IgD-negative memory B cell (primary cell): ENCODE results near the gene SNIP1. TPM values are rescaled to one million over a fixed set of nuclear protein-coding genes. Genes with fewer than 3 reads are reported as not detected.
"Not testable (repeated sequence)": the region's sequence is repeated elsewhere in the genome, so short reads cannot be mapped to it uniquely, and the experiment has no call there.

ENCODE experiments used
- H3K27ac Mint-ChIP-seq, 3 donors: one replicate each; pipeline ENCODE4 v1.8.0; 2020 to 2022; ENCODE audit warnings: mild to moderate bottlenecking in 3 of 3, mixed read lengths in 3 of 3, moderate library complexity in 1 of 3
- H3K27me3 Mint-ChIP-seq: one replicate; pipeline ENCODE4 v1.8.0; 2021; ENCODE audit warnings: mixed read lengths
- H3K36me3 Mint-ChIP-seq: one replicate; pipeline ENCODE4 v1.8.0; 2020; ENCODE audit warnings: mild to moderate bottlenecking, mixed read lengths
- H3K4me1 Mint-ChIP-seq, 3 donors: one replicate each; pipeline ENCODE4 v1.8.0; 2020 to 2022; ENCODE audit warnings: mixed read lengths in 3 of 3, mild to moderate bottlenecking in 1 of 3
- H3K4me3 Mint-ChIP-seq, 4 donors: one replicate each; pipeline ENCODE4 v1.8.0; 2020 to 2022; ENCODE audit warnings: mild to moderate bottlenecking in 4 of 4, mixed read lengths in 4 of 4, moderate library complexity in 3 of 4
- H3K9me3 Mint-ChIP-seq, 3 donors: one replicate each; pipeline ENCODE4 v1.8.0; 2020 to 2021; ENCODE audit warnings: mixed read lengths in 3 of 3, mild to moderate bottlenecking in 1 of 3
- polyA plus RNA-seq: library from polyadenylated mRNA; unstranded; fragments of 300-500 nt; fragmentation: Illumina TruSeq; gene quantifications from one replicate; pipeline ENCODE4 v1.2.3, GENCODE V29; 2021

Gene SNIP1
- polyA plus RNA-seq, 1 donor from 2014 or later, result 7.3 TPM

DNA sequence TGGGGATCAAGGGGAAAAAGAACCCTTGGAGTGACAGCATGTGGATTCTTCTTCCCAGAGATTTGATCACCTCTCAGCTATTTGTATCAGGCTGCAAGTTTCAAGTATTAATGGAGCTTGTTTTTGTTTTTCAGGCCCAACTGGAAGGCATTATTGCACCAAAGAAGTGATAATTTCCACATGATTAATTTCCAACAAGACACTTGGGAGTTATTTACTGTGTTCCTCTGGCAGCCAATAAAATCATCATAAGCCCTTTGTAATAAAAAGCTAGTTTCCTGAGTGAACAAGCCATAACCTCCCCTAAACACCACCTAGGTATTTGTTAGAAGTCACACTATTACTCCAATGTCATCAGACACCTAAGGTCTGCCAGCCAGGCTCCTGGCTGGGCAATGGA, 10.8 kb upstream of the SNIP1 start:
- no peaks in the 10 kb centered on the region for H3K27me3 Mint-ChIP-seq
- H3K4me1 Mint-ChIP-seq, result no peaks in the 10 kb centered on the region
- no peaks in the 10 kb centered on the region for H3K9me3 Mint-ChIP-seq
- H3K4me3 Mint-ChIP-seq, result no peak overlapping the region
- peaks cover 4% of the 10 kb centered on the region for H3K36me3 Mint-ChIP-seq
- H3K27ac Mint-ChIP-seq, result no peak overlapping the region

- Mint-ChIP-seq H3K27me3 (no peaks in the 10 kb centered on the region), H3K4me3 (no peak overlapping the region), H3K9me3 (no peaks in the 10 kb centered on the region), H3K27ac (no peak overlapping the region), H3K4me1 (no peaks in the 10 kb centered on the region), H3K36me3 (peaks cover 2% of the 10 kb centered on the region)
Measured at GRCh38 chr1:37562984-37563383, 8.9 kb upstream of the SNIP1 start.

GRCh38 chr1:37561133-37562132, 7.3 kb upstream of the SNIP1 start:
- H3K4me1 Mint-ChIP-seq, result no peaks in the 10 kb centered on the region
- peaks cover 2% of the 10 kb centered on the region for H3K27me3 Mint-ChIP-seq
- H3K27ac Mint-ChIP-seq, result no peak overlapping the region
- H3K9me3 Mint-ChIP-seq, result no peaks in the 10 kb centered on the region
- peaks cover 2% of the 10 kb centered on the region for H3K36me3 Mint-ChIP-seq
- no peak overlapping the region for H3K4me3 Mint-ChIP-seq

DNA sequence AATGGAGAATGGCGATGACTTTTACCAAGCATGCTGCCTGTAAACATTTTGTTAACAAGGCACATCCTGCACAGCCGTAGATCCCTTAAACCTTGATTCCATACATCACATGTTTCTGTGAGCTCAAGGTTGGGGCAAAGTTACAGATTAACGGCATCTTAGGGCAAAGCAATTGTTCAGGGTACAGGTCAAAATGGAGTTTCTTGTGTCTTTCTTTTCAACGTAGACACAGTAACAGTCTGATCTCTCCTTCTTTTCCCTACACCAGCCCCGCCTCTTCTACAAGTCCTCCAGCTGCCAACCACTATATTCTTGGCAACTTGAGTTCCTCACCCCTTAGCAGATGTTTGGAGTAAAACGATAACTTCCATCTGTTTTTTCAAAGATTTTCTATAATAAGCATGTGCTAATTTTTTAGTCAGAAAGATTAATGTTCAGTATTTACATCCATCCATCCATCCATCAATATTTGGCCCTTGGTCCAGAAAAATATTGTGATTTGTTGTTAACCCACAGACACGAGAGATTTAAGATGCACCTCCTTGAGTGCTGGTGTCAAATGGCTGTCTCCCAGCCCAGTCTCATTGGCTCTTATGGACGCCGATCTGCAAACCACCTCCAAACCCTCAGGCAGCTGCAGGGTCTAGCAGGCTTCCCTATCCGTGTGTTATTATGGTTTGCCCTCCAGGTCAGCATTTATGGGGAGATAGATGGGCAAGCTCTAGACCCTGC, 6.5 kb upstream of the SNIP1 start:
- H3K36me3 Mint-ChIP-seq, result peaks cover 2% of the 10 kb centered on the region
- no peak overlapping the region for H3K27ac Mint-ChIP-seq
- H3K4me3 Mint-ChIP-seq, result no peak overlapping the region
- peaks cover 2% of the 10 kb centered on the region for H3K27me3 Mint-ChIP-seq
- H3K4me1 Mint-ChIP-seq, result no peaks in the 10 kb centered on the region
- H3K9me3 Mint-ChIP-seq, result no peaks in the 10 kb centered on the region

- not testable (repeated sequence) for H3K36me3 Mint-ChIP-seq, H3K4me1 Mint-ChIP-seq, H3K27me3 Mint-ChIP-seq, H3K9me3 Mint-ChIP-seq, H3K4me3 Mint-ChIP-seq, H3K27ac Mint-ChIP-seq
Measured at GRCh38 chr1:37559957-37560379, 5.9 kb upstream of the SNIP1 start.

DNA sequence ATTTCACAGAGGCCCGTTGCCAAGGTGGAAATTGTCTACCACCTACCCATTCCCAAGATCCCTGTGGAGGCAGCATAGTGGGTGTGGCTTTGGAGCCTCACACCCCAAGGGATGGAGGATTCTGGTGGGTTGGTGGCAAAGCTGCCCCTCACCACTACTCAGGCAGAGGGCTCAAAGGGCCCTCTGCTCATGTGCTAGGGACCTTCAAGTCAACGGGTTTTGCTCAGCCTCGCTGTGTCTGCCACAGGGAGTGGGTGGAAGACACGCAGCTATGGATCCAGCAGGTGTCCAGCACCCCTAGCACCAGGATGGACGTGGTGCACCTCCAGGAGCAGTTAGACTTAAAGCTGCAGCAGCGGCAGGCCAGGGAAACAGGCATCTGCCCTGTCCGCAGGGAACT, 5.0 kb upstream of the SNIP1 start:
- Mint-ChIP-seq H3K4me1 (peaks cover 2 to 3% (median 2%) of the 10 kb centered on the region in 3 donors), H3K9me3 (no peaks in the 10 kb centered on the region), H3K27me3 (peaks cover 2% of the 10 kb centered on the region), H3K4me3 (no peak overlapping the region), H3K27ac (no peak overlapping the region), H3K36me3 (peaks cover 4% of the 10 kb centered on the region)

DNA sequence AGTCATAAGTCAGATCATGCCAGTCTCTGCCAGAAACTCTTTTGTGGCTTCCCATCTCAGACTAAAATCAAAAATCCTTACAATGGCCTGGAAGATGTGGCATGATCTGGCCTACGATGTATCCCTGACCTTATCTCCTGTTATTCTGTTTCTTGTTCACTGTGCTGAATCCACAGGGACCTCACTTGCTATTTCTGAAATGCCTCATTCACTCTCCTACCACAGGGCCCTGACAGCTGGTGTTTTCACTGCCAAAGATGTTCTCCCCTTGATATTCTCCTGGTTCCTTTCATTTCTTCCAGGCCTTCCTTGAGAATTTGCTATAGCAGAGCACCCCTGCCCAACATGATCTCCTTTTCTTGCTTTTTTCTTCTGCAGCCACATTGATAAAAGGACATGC, 4.3 kb upstream of the SNIP1 start:
- H3K4me1 Mint-ChIP-seq, result peaks cover 4 to 7% (median 5%) of the 10 kb centered on the region in 3 donors
- H3K9me3 Mint-ChIP-seq, result no peaks in the 10 kb centered on the region
- H3K27ac Mint-ChIP-seq, result no peak overlapping the region
- H3K27me3 Mint-ChIP-seq, result peaks cover 2% of the 10 kb centered on the region
- H3K36me3 Mint-ChIP-seq, result peaks cover 5% of the 10 kb centered on the region
- H3K4me3 Mint-ChIP-seq, result peak overlapping the region in 1 of 4 donors; percentile 24

GRCh38 chr1:37557402-37557801, 3.3 kb upstream of the SNIP1 start:
- Mint-ChIP-seq H3K4me3 (no peak overlapping the region), H3K27me3 (peaks cover 2% of the 10 kb centered on the region), H3K36me3 (peaks cover 5% of the 10 kb centered on the region), H3K27ac (no peak overlapping the region), H3K9me3 (no peaks in the 10 kb centered on the region), H3K4me1 (peaks cover 13 to 14% (median 14%) of the 10 kb centered on the region in 3 donors)

DNA sequence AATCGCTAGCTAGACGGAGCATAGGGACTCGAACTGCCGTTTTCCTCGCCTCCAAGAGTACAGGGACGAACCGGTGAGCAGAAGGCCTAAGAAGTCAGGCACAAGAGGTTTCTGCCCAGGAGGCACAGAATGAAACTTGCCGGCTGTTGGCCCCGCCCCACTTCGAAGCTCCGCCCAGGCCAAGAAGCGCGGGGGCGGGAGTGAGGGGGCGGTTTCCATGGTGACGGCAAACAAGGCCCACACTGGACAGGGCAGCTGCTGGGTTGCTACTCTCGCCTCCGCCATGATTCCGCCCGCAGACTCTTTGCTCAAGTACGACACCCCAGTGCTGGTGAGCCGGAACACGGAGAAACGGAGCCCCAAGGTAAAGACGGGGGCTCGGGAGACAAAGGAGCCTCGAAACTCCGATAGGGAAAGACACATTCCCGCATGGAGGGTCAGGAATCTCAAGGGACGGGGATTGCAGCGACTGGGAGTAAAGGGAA, 2.7 kb upstream of the SNIP1 start, which contains the start of gene DNALI1:
Gene DNALI1, plus strand, starts transcription at position 229 of the 485 bp plus-strand sequence. Its CDS starts 55 bp downstream, at position 284.
- Mint-ChIP-seq H3K9me3 (no peaks in the 10 kb centered on the region), H3K27me3 (peaks cover 2% of the 10 kb centered on the region), H3K4me1 (peaks cover 15 to 20% (median 18%) of the 10 kb centered on the region in 3 donors), H3K27ac (no peak within 1 kb of the TSS), H3K4me3 (peak within 1 kb of the TSS in 1 of 4 donors; percentile 92), H3K36me3 (peaks cover 3% of the 10 kb centered on the region)

- H3K27me3 Mint-ChIP-seq, result peaks cover 2% of the 10 kb centered on the region
- peaks cover 6% of the 10 kb centered on the region for H3K36me3 Mint-ChIP-seq
- peak overlapping the region in 2 of 3 donors; percentile 58 to 95 for H3K27ac Mint-ChIP-seq
- no peaks in the 10 kb centered on the region for H3K9me3 Mint-ChIP-seq
- H3K4me3 Mint-ChIP-seq, result peak overlapping the region; percentile 92 to 100 (median 96)
- H3K4me1 Mint-ChIP-seq, result peaks cover 15 to 31% (median 18%) of the 10 kb centered on the region in 3 donors
Measured at GRCh38 chr1:37553598-37553926, 531 bp downstream of the SNIP1 start.

GRCh38 chr1:37549341-37549740, 4.8 kb downstream of the SNIP1 start:
- no peak overlapping the region for H3K27ac Mint-ChIP-seq
- H3K4me1 Mint-ChIP-seq, result peaks cover 17 to 33% (median 18%) of the 10 kb centered on the region in 3 donors
- H3K27me3 Mint-ChIP-seq, result no peaks in the 10 kb centered on the region
- H3K4me3 Mint-ChIP-seq, result peak overlapping the region in 1 of 4 donors; percentile 76
- peaks cover 13% of the 10 kb centered on the region for H3K36me3 Mint-ChIP-seq
- H3K9me3 Mint-ChIP-seq, result no peaks in the 10 kb centered on the region

DNA sequence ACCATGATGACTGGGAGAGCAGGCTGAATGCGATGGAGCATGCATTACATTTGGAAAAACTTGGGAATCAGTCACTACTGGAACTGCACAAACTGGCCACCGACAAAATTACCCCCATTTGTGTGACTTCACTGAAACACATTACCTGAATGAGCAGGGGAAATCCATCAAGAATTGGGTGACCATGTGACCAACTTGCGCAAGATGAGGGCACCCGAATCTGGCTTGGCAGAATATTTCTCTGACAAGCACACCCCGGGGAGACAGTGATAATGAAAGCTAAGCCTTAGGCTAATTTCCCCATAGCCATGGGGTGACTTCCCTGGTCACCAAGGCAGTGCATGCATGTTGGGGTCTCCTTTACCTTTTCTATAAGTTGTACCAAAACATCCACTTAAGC, 9.1 kb downstream of the SNIP1 start:
- H3K9me3 Mint-ChIP-seq, result no peaks in the 10 kb centered on the region
- H3K27ac Mint-ChIP-seq, result peak overlapping the region in 1 of 3 donors; percentile 15
- peaks cover 0 to 9% (median 2%) of the 10 kb centered on the region in 3 donors for H3K4me1 Mint-ChIP-seq
- H3K27me3 Mint-ChIP-seq, result no peaks in the 10 kb centered on the region
- H3K36me3 Mint-ChIP-seq, result peaks cover 9% of the 10 kb centered on the region
- no peak overlapping the region for H3K4me3 Mint-ChIP-seq

DNA sequence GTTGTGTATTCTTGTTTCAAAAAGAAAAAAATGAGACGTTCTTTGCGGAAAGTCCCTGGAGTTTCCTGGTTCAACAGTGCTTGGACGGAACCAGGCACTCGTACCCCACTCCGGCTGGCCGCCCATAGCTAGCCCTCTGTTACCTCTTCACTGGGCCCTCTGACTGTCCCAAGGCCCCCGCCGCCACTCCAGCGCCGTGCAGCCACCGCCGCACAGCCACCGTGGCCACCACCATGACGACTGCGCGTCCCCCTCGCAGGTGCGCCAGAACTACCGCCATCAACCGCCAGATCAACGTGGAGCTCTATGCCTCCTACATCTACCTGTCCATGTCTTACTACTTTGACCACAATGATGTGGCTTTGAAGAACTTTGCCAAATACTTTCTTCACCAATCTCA, 9.6 kb downstream of the SNIP1 start:
- peaks cover 9% of the 10 kb centered on the region for H3K36me3 Mint-ChIP-seq
- H3K4me1 Mint-ChIP-seq, result peaks cover 0 to 5% (median 2%) of the 10 kb centered on the region in 3 donors
- H3K27me3 Mint-ChIP-seq, result no peaks in the 10 kb centered on the region

DNA sequence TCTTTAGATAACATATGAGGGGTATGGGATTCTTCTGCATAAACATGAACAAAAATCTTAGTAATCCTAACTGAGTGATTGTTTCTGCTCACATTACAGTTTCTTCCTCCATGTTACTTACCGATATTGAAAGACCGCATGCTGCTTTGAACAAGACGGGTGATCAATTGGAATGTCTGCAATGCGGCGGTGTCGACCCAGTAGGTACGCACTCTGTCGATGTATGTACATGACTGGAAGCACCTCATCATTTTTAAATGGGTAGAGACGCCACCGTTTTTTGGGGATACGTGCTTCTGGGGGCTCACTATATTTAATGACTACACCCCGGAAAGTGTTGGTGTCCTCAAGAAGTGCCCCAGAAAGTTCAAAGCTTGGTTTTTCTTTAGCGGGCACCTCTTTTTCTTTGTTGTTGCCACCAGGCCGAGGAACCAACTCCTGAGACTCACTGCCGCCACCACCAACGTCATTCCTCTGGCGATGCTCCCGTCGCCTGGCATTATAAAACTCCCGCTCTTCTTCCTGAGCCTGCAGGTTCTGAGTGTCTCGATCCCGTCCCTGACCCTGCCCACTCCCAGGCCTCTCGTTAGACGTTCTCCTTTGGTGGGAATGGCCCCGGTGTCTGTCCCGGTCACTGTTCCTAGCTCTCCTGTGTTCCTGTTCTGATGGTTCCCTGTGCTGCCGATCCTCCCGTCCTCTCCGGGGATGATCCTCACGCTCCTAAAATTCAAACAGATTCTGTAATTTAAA, 13.9 kb downstream of the SNIP1 start:
- Mint-ChIP-seq H3K4me3 (no peak overlapping the region), H3K27me3 (no peaks in the 10 kb centered on the region), H3K9me3 (no peaks in the 10 kb centered on the region), H3K36me3 (peaks cover 6% of the 10 kb centered on the region), H3K4me1 (peaks cover 0 to 3% (median 1%) of the 10 kb centered on the region in 3 donors), H3K27ac (no peak overlapping the region)

More for the DNA sequence above, 9.6 kb downstream of the SNIP1 start:
- H3K9me3 Mint-ChIP-seq, result no peaks in the 10 kb centered on the region
- peak overlapping the region in 1 of 3 donors; percentile 15 for H3K27ac Mint-ChIP-seq
- no peak overlapping the region for H3K4me3 Mint-ChIP-seq
